A549 treated with GW870086 at 1 μM for 4 hours (cell line): ENCODE results near the gene SYN1. TPM values are rescaled to one million over a fixed set of nuclear protein-coding genes. Genes with fewer than 3 reads are reported as not detected.

ENCODE experiments used
- total RNA-seq: library from RNA; stranded (reverse); fragments of 200-300 nt; extraction: Qiagen RNA extraction; gene quantifications from 5 replicates; pipeline ENCODE4 v1.2.3, GENCODE V29; 2022; ENCODE audit warnings: low read depth

Gene SYN1
- total RNA-seq: 0.08 to 0.36 TPM (median 0.19 TPM) in 5 replicates

DNA sequence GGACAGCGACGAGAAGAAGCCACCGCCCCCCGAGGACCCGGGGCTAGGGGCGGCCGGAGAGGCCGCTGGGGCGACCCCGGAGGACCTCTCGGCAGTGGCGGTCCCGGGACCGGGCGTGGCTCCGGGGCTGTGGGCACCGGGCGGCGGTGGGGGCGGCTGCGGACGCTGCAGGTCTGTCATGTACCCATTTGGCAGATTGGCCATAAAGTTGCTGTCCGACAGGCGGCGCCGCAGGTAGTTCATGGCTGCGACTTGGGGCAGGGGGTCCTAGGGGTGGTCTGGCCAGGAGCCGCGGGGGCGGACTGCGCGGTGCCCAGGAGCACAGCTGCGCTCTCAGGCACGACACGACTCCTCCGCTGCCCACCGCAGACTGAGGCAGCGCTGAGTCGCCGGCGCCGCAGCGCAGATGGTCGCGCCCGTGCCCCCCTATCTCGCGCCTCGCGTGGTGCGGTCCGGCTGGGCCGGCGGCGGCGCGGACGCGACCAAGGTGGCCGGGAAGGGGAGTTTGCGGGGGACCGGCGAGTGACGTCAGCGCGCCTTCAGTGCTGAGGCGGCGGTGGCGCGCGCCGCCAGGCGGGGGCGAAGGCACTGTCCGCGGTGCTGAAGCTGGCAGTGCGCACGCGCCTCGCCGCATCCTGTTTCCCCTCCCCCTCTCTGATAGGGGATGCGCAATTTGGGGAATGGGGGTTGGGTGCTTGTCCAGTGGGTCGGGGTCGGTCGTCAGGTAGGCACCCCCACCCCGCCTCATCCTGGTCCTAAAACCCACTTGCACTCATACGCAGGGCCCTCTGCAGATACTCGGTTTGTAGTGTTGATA, at the start of gene SYN1:
Gene SYN1, minus strand, starts transcription at position 372 of the 817 bp plus-strand sequence. Its CDS starts 129 bp downstream, at position 243.

DNA sequence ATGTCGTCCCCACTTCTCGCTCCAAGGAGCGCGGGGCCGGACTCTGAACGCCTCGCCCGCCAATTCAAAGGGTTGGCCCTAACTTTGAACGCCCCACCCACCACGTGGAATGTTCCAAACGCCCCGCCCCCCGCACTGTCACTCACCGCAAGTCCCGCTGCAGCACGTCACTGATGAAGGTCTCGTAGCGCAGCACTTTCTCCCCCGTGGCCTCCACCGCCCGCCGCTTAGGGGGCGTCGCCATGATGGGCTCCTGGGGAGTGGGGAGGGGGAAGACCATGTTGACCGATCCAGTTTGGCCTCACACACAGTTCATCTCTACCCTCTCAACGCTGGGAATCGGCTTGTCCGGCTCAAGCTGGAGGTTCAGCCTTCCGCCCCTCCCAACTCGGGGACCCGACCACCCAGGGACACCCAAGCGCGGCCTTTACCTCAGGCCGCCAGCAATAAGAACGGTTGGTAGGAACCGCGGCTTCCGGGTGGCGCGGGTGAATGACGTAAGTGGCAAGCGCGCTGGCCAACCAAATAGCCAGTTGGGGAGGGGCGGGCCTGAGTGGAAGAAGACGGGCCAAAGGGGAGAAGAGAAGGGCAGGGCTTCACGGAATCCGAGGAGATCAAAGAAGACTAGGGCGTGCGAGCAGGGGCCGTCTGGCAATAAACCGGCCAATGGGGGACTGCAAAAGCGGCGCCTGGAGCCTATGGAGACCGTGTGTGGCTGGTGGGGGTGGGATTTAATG, 39.2 kb upstream of the SYN1 start, which contains the start of gene UXT:
Gene UXT, minus strand, starts transcription at position 497 of the 737 bp plus-strand sequence. Its CDS starts 253 bp downstream, at position 244.

DNA sequence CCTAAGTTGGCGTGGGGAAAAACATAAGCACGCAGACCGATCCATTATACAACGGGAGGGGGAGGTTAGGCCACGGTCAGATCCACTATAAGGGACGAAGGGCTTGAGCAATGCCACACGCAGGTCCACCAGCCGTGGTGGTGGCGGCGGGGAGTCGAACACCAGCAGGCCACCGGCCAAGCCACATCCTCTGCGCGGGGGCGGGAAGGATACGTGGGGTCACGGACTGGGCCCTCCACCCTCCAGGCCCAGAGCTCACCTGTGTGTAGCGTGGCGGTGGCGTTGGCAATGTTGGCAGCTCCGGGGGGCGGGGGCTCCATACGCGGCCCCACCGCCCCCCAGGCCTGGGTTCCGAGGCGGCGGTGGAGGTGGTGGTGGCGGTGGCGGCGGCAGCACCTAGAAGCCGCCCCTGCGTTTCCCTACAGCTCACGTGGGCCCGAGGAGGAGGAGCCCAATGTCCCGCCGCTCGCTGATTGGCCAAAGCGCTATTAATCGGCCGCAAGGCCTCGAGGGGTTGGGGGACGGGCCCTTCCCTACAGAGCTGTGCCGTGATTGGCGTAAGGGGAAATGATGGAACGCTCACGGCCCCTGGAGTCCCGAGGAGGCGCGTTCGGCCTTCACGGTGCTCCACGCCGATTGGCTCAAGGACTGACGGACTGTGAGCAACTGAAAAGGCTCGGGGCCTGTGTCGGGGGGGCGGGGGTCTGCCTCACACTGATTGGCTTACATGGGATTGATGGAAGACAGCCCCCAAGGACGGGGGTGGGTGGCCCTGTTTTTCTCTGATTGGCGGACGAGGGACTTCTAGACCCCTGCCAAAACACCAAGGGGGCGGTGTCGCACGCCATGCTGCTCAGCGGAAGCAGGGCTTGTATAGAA, 30.7 kb upstream of the SYN1 start, which contains the start of gene ELK1:
Gene ELK1, minus strand, starts transcription at position 400 of the 879 bp plus-strand sequence. CDS start 9,122 bp downstream, outside the sequence.

DNA sequence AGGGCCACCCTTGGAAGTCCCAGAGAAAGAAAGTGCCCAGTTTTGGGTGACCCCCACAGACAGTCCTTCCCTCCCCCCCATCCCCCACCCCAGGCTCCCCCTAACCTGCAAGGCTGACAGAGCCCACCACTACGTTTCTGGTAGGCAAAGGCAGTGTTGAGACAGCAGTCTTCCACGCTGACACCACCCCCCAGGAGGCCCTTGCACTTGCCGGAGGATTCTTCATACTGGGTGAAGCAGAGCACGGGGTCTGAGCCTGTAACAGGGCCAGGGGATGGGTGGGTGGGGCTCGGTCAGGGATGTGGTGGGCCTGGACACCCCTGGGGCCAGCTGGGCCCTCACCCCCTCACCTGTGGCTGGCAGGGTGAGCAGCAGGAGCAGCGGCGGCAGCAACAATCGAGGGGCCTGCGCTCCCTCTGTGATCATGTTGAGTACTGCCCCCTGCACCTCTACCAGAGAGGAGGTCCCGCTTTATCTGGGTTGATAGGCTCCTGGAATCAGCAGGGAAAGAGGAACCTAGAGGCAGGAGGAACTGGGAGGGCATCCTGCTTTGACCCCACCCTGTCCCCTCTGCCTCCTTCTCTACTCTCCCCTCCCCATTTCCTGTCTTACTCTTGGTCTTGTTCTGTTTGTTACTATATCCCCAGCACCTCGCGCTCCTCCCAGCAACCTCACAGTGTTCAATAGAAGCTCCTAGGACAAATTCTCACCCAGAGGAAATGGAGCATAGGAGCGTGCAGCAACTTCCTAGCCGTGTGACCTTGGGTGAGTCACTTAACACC, 10.0 kb upstream of the SYN1 start, which contains the start of gene CFP:
Gene CFP, minus strand, starts transcription at position 512 of the 782 bp plus-strand sequence. Its CDS starts 86 bp downstream, at position 426.

DNA sequence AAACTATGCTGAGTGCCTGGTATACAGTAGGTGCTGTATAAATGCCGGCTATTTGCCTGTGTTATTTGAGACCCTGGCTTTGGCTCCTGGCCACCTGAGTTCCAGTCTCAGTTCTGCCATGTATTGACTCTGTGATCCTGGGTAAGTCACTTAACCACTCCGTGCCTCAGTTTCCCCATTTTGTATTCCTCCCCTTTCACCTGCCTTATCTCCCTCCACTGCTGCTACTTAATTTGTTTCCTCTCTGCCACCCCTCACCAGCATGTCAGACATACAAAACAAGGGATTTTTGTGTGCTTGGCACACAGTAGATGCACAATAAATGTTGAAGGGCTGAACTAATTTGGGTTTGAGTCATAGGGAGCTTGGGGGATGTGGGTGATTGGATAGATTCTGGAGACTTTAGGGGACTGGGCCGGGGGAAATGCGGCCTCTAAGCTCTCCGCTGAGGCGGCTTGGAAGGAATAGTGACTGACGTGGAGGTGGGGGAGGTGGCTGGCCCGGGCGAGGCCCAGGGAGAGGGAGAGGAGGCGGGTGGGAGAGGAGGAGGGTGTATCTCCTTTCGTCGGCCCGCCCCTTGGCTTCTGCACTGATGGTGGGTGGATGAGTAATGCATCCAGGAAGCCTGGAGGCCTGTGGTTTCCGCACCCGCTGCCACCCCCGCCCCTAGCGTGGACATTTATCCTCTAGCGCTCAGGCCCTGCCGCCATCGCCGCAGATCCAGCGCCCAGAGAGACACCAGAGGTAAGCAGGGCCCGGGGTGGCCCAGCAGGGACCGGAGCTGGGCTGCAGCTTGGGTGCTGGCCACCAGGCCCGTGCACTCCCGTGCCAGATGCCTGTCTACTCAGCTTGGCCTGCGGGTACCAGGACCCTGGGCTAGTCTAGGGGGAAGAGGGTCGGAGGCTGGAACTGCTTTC, 37.7 kb downstream of the SYN1 start, which contains the start of gene TIMP1:
Gene TIMP1, plus strand, starts transcription at position 706 of the 917 bp plus-strand sequence. CDS start 980 bp downstream, outside the sequence.

DNA sequence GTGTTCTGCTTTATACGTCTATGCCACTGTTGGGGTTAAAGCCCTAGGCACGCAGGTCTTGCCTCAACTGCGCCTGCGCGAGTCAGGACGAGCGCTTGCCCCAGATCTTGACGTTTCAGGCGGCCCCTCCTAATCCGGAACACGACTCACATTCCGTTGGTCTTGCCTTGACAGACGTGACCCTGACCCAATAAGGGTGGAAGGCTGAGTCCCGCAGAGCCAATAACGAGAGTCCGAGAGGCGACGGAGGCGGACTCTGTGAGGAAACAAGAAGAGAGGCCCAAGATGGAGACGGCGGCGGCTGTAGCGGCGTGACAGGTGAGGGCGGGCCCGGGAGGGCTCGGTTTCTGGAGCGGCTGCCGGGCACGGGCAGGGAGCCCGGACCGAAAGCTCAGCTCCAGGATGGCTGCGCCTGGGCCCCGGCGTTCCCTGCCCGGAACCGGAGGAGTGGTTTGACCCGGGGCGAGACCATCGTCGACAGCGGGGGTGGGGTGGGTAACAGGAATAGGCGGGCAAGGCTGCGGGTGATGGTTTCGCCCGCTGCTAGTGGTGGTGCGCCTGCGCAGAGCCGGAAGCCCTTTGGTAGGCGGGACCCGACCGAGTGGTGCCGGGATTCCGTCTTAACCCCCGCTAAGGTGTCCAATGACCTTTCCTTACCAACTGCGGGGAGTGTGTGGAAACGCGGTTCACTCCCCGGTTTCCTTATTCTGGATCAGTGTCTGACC, 58.6 kb downstream of the SYN1 start, which contains the start of gene ARAF:
Gene ARAF, plus strand, starts transcription at position 272 of the 725 bp plus-strand sequence. CDS start 1,763 bp downstream, outside the sequence.

Other genes with a start within 250 kb of the SYN1 start
- gene ZNF157, start 249.3 kb downstream of the SYN1 start, total RNA-seq: 0.06 to 0.07 TPM (median 0.06 TPM) in 3 of 5 replicates, not detected in the others
- 2.9 to 4.5 TPM (median 3.7 TPM) in 5 replicates for gene ZNF41, start 136.6 kb downstream of the SYN1 start, total RNA-seq
- 42.9 to 60.7 TPM (median 57.8 TPM) in 5 replicates for gene ARAF, start 58.7 kb downstream of the SYN1 start, total RNA-seq
- gene TIMP1, start 37.4 kb downstream of the SYN1 start, total RNA-seq: 264 to 288 TPM (median 272 TPM) in 5 replicates
- gene CFP, start 10.1 kb upstream of the SYN1 start, total RNA-seq: 0.20 to 1.0 TPM (median 0.31 TPM) in 5 replicates
- 30.7 to 38.7 TPM (median 35.8 TPM) in 5 replicates for gene ELK1, start 30.7 kb upstream of the SYN1 start, total RNA-seq
- 171 to 195 TPM (median 184 TPM) in 5 replicates for gene UXT, start 39.3 kb upstream of the SYN1 start, total RNA-seq
- gene ZNF81, start 217.0 kb upstream of the SYN1 start, total RNA-seq: 3.3 to 7.7 TPM (median 6.2 TPM) in 5 replicates